A549 (cell line): ENCODE measurements around the gene COX5B. TPM values are rescaled to one million over a fixed set of nuclear protein-coding genes. Genes with fewer than 3 reads are reported as not detected.

Experiments
- ATAC-seq, 2 experiments: fragments of 200-7000 bp in 1 of 2; fragments of >200 bp in 1 of 2; cut with Nextera tagmentation in 1 of 2; cut with Tn5 transposase in 1 of 2; 3 replicates each; pipeline versions ENCODE4 v1.8.0 to v1.9.1; 2018 to 2020; ENCODE audit warnings: mild to moderate bottlenecking in 1 of 2, moderate library complexity in 1 of 2
- CTCF ChIA-PET: fragments of 300-600 bp; sonication (Branson Sonifier 250); formaldehyde crosslinking; extraction: SDS; loops from one replicate; lab custom pipeline; 2021; ENCODE audit warnings: antibody characterized with exemption, inconsistent platforms; lab: Yijun Ruan, JAX
- POLR2A ChIA-PET: fragments of 350-600 bp; formaldehyde crosslinking; extraction: SDS; loops from one replicate; lab custom pipeline; 2021; ENCODE audit warnings: antibody characterized with exemption, inconsistent platforms; lab: Yijun Ruan, JAX
- DNase-seq, 2 experiments: peaks; one replicate each; pipeline versions ENCODE4 v3.0.0 to v3.0.0-alpha.2; 2011 to 2016; ENCODE audit warnings: low read depth in 1 of 2, low spot score in 1 of 2
- FAIRE-seq: peaks from 2 replicates; lab custom pipeline; 2011; peaks lifted over from hg19 to GRCh38; lab: Jason Lieb, UNC
- H3K27ac ChIP-seq, 2 experiments: fragments of >200 bp; sonication (Bioruptor Twin); formaldehyde crosslinking; 3 replicates each; pipeline ENCODE4 v1.5.1; 2016 to 2017
- H3K4me1 ChIP-seq: fragments of >200 bp; sonication (Bioruptor Twin); formaldehyde crosslinking; 3 replicates; pipeline ENCODE4 v1.6.1; 2016
- H3K4me2 ChIP-seq: fragments of >200 bp; sonication (Bioruptor Twin); formaldehyde crosslinking; 3 replicates; pipeline ENCODE4 v1.6.1; 2016
- H3K4me3 ChIP-seq: fragments of >200 bp; sonication (Bioruptor Twin); formaldehyde crosslinking; 3 replicates; pipeline ENCODE4 v1.5.1; 2016
- H3K9me3 ChIP-seq: fragments of >200 bp; sonication (Bioruptor Twin); formaldehyde crosslinking; 3 replicates; pipeline ENCODE4 v1.6.1; 2016
- CEBPB ChIP-seq, 2 experiments: fragments of >200 bp in 1 of 2; sonication (Bioruptor Twin) in 1 of 2; formaldehyde crosslinking in 1 of 2; IDR thresholded peaks; 2 replicates each; pipeline ENCODE4 v1.6.1; 2012 to 2016
- CHD2 ChIP-seq: fragments of 150-350 bp; IDR thresholded peaks from 2 replicates; pipeline ENCODE4 v1.6.1; 2014; ENCODE audit warnings: low read length; ENCODE audit not compliant: partially characterized antibody
- HEYL ChIP-seq: fragments of 250-450 bp; sonication (Bioruptor Pico); IDR thresholded peaks from 2 replicates; pipeline ENCODE4 v1.8.0; 2021; ENCODE audit warnings: mild to moderate bottlenecking, moderate library complexity
- HOXB5 ChIP-seq: fragments of 250-450 bp; sonication (Bioruptor Pico); IDR thresholded peaks from 2 replicates; pipeline ENCODE4 v1.5.0; 2020; ENCODE audit warnings: mild to moderate bottlenecking, moderate library complexity
- RAD21 ChIP-seq, 2 experiments: fragments of >200 bp in 1 of 2; sonication (Bioruptor Twin) in 1 of 2; formaldehyde crosslinking in 1 of 2; IDR thresholded peaks in 1 of 2; conservative IDR thresholded peaks in 1 of 2; 2 replicates in 1 of 2; 3 replicates in 1 of 2; pipeline ENCODE4 v1.6.1; 2012 to 2018; ENCODE audit warnings: inconsistent platforms in 1 of 2
- RCOR1 ChIP-seq: fragments of 150-350 bp; IDR thresholded peaks from 2 replicates; pipeline ENCODE4 v1.6.1; 2014; ENCODE audit warnings: antibody characterized with exemption, low read length, low read depth
- SMC3 ChIP-seq: fragments of >200 bp; sonication (Bioruptor Twin); formaldehyde crosslinking; IDR thresholded peaks from 3 replicates; pipeline ENCODE4 v1.6.1; 2018; ENCODE audit warnings: inconsistent platforms
- ZC3H11A ChIP-seq: fragments of 450-650 bp; IDR thresholded peaks from 2 replicates; pipeline ENCODE4 v1.6.1; 2014; ENCODE audit warnings: antibody characterized with exemption, mild to moderate bottlenecking
- whole genome bisulfite sequencing: methylation state at CpG from one replicate; pipeline ENCODE4 v1.1.6; 2017; ENCODE audit errors: missing lambda C conversion rate; 5-methylcytosine and 5-hydroxymethylcytosine counted together
- polyA plus RNA-seq, 4 experiments: library from polyadenylated mRNA; depleted of rRNA in 3 of 4; stranded (reverse); fragments of >200 nt; fragmentation: RNase III in 1 of 4; extraction: RNeasy Plus Mini Kit Qiagen cat#74134 plus additional on column Dnase treatment in 1 of 4; gene quantifications; 2 replicates in 3 of 4; 3 replicates in 1 of 4; pipeline ENCODE4 v1.2.3, GENCODE V29; 2011 to 2017
- small RNA-seq, 6 experiments: library from RNA; depleted of rRNA; stranded (forward); fragments of <200 nt; gene quantifications; one replicate each; pipeline ENCODE3, GENCODE V24; 2012
- TF ChIP-seq, protein P1 (sequence below): fragments of 450-650 bp; IDR thresholded peaks from 2 replicates; pipeline ENCODE4 v1.6.1; 2014; ENCODE audit warnings: antibody characterized with exemption
- TF ChIP-seq, protein P2 (sequence below): fragments of 250-450 bp; sonication (Bioruptor Pico); IDR thresholded peaks from 2 replicates; pipeline ENCODE4 v1.5.0; 2020; ENCODE audit warnings: low read depth, mild to moderate bottlenecking, moderate library complexity
- TF ChIP-seq, protein P3 (sequence below): IDR thresholded peaks from 2 replicates; pipeline ENCODE4 v1.6.1; 2012
- TF ChIP-seq, protein P4 (sequence below): fragments of >200 bp; sonication (Bioruptor Twin); formaldehyde crosslinking; IDR thresholded peaks from 3 replicates; pipeline ENCODE4 v1.5.1; 2016

Gene COX5B
- polyA plus RNA-seq, 2 of the 4 experiments (the other 2 are of a cell fraction): 343 to 353 TPM

DNA sequence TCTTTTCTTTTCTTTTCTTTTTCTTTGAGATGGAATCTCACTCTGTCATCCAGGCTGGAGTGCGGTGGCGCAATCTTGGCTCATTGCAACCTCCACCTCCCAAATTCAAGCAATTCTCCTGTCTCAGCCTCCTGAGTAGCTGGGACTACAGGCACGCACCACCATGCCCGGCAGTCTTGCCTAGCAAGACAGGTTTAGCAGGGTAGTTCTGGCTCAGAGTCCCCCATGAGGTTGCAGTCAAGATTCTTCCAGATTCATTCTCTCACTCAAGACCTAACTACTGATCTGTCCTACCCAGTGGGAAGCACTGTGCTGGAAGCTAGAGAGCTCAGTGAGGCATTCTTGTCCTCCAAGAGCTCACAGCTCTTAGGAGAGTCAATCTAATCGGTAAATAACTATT is 49.9 kb downstream of the COX5B start:
- Histone ChIP-seq H3K4me2 (no peak overlapping the region), H3K4me1 (no peaks in the 10 kb centered on the region), H3K4me3 (no peak overlapping the region), H3K27ac (no peak overlapping the region), H3K9me3 (peaks cover 9% of the 10 kb centered on the region; the same call in 1 of the 3 replicates)
- DNase-seq: no peak
- POLR2A ChIA-PET: no interaction called here
- TF ChIP-seq HOXB5 (CRISPR knock-in tag) (no peak), HEYL (CRISPR knock-in tag) (no peak)
- TF ChIP-seq, protein P1, sequence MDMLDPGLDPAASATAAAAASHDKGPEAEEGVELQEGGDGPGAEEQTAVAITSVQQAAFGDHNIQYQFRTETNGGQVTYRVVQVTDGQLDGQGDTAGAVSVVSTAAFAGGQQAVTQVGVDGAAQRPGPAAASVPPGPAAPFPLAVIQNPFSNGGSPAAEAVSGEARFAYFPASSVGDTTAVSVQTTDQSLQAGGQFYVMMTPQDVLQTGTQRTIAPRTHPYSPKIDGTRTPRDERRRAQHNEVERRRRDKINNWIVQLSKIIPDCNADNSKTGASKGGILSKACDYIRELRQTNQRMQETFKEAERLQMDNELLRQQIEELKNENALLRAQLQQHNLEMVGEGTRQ: no peak
- TF ChIP-seq, protein P2, sequence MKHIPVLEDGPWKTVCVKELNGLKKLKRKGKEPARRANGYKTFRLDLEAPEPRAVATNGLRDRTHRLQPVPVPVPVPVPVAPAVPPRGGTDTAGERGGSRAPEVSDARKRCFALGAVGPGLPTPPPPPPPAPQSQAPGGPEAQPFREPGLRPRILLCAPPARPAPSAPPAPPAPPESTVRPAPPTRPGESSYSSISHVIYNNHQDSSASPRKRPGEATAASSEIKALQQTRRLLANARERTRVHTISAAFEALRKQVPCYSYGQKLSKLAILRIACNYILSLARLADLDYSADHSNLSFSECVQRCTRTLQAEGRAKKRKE (CRISPR knock-in tag): no peak
- CTCF ChIA-PET: interaction anchor here (1.4 to 8.6 kb wide), 9 partner anchors 9 to 1631 kb away, joined by 3 to 133 read pairs (median 13); partner anchors contain the start of genes ACTR1B and COX5B
- 62% methylated on average over 5 of the region's 5 CpGs for WGBS
- no peak for ATAC-seq
- FAIRE-seq: no peak

DNA sequence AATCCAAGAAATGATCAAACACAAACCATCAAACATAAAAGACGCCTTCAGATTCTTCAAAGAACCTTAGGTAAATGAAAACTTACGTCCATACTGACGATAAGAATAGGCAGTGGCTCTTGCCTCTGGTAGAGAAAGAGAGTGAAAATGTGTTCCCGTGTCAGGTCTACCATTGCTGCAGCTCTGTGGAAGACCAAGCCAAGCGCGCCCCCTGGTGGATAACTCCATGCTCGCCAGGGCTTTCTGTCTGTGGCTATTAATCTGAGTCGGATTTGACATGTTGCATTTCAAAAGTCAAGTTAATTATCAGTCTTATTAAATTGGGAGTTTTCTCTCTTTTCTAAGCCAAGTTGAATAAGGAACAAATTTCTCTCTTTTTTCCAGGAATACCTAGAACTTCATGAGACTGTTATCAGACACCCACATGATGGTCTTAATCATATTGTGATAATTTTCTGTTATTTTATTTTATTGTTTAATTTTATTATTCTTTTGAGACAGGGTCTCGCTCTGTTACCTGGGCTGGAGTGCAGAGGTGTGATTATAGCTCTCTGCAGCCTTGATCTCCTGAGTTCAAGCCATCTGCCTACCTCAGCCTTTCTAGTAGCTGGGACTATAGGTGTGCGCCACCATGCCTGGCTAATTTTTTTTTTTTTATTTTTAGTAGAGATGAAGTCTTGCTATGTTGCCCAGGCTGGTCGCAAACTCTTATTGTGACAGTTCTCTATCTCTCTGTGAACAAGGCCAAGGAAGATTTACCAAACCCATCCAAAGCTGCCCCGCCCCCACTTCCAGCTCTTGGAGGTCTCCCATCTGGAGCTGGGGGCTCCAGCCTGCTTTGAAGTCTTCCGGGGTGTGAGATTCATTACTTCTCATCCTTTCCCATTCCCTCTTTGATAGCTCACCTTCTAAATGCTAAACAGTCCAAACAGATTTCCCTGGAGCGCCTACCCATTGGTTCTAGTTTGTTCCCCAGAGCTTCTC is 51.7 kb downstream of the COX5B start:
- FAIRE-seq (no peak), DNase-seq (peak; percentile 63 to 79), ATAC-seq (peak; percentile 85 to 92; a peak in 5 of 6 replicates)
- TF ChIP-seq CEBPB (IDR thresholded peaks at IDR 0.05): 0 out of 4 replicates have a peak, but pooled peaks of 1 of the 2 experiments have one; percentile 9
- no peak for TF ChIP-seq RCOR1
- no peak for TF ChIP-seq ZC3H11A
- 0 out of 2 replicates have a peak, but pooled peaks have one; percentile 39 for TF ChIP-seq HOXB5 (CRISPR knock-in tag)
- TF ChIP-seq, protein P3, sequence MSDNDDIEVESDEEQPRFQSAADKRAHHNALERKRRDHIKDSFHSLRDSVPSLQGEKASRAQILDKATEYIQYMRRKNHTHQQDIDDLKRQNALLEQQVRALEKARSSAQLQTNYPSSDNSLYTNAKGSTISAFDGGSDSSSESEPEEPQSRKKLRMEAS: peak; percentile 36; the same call in 1 of the 2 replicates
- peak; percentile 100 for TF ChIP-seq SMC3
- no peak for TF ChIP-seq CHD2
- TF ChIP-seq, protein P2 (CRISPR knock-in tag): no peak
- TF ChIP-seq, protein P4, sequence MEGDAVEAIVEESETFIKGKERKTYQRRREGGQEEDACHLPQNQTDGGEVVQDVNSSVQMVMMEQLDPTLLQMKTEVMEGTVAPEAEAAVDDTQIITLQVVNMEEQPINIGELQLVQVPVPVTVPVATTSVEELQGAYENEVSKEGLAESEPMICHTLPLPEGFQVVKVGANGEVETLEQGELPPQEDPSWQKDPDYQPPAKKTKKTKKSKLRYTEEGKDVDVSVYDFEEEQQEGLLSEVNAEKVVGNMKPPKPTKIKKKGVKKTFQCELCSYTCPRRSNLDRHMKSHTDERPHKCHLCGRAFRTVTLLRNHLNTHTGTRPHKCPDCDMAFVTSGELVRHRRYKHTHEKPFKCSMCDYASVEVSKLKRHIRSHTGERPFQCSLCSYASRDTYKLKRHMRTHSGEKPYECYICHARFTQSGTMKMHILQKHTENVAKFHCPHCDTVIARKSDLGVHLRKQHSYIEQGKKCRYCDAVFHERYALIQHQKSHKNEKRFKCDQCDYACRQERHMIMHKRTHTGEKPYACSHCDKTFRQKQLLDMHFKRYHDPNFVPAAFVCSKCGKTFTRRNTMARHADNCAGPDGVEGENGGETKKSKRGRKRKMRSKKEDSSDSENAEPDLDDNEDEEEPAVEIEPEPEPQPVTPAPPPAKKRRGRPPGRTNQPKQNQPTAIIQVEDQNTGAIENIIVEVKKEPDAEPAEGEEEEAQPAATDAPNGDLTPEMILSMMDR: peak; percentile 95
- peak; percentile 99 for TF ChIP-seq RAD21 (conservative IDR thresholded peaks at IDR 0.05 in 1 of 2, IDR thresholded peaks at IDR 0.05 in 1 of 2)
- Histone ChIP-seq H3K4me3 (no peak overlapping the region), H3K27ac (no peak overlapping the region), H3K4me2 (peak overlapping the region; percentile 52), H3K4me1 (no peaks in the 10 kb centered on the region), H3K9me3 (peaks cover 9% of the 10 kb centered on the region; the same call in 1 of the 3 replicates)
- 19% methylated on average over 14 of the region's 14 CpGs for WGBS
- POLR2A ChIA-PET: interaction anchor here (0.6 to 3.0 kb wide), 3 partner anchors 33 to 755 kb away, joined by 3 to 16 read pairs (median 3); no protein-coding TSS in a partner anchor
- CTCF ChIA-PET: interaction anchor here (0.6 to 8.6 kb wide), 26 partner anchors 7 to 1632 kb away, joined by 3 to 133 read pairs (median 5); partner anchors contain the start of genes ACTR1B, C2orf92, COX5B and ZAP70

Small RNAs within 50 kb of the gene (small RNA-seq; reads per million reads assigned to genes)
- 0 to 0.86 (median 0) reads per million in 6 experiments for gene RNU4-8P

Other genes starting within 250 kb of the COX5B start
- 10.8 and 13.9 TPM in 2 replicates for gene ANKRD36B, start 56.2 kb upstream of the COX5B start, polyA plus RNA-seq (2011; rRNA removed)
- 3.0 to 3.9 TPM (median 3.5 TPM) in 3 replicates for gene ANKRD36B, start 56.2 kb upstream of the COX5B start, polyA plus RNA-seq (2017; fragmentation: RNase III; extraction: RNeasy Plus Mini Kit Qiagen cat#74134 plus additional on column Dnase treatment)
- 24.7 and 30.0 TPM in 2 replicates for gene ACTR1B, start 18.0 kb downstream of the COX5B start, polyA plus RNA-seq (2011; rRNA removed)
- gene ACTR1B, start 18.0 kb downstream of the COX5B start, polyA plus RNA-seq (2017; fragmentation: RNase III; extraction: RNeasy Plus Mini Kit Qiagen cat#74134 plus additional on column Dnase treatment): 33.5 to 42.0 TPM (median 37.6 TPM) in 3 replicates
- 2.3 and 2.7 TPM in 2 replicates for gene C2orf92, start 23.7 kb downstream of the COX5B start, polyA plus RNA-seq (2011; rRNA removed)
- gene C2orf92, start 23.7 kb downstream of the COX5B start, polyA plus RNA-seq (2017; fragmentation: RNase III; extraction: RNeasy Plus Mini Kit Qiagen cat#74134 plus additional on column Dnase treatment): 1.1 to 1.9 TPM (median 1.8 TPM) in 3 replicates
- 0.04 TPM in 1 of 2 replicates, not detected in the other for gene ZAP70, start 67.5 kb downstream of the COX5B start, polyA plus RNA-seq (2011; rRNA removed)
- gene ZAP70, start 67.5 kb downstream of the COX5B start, polyA plus RNA-seq (2017; fragmentation: RNase III; extraction: RNeasy Plus Mini Kit Qiagen cat#74134 plus additional on column Dnase treatment): 0.08 to 0.10 TPM (median 0.09 TPM) in 3 replicates